Measurements from ENCODE around the gene USE1. TPM values are rescaled to one million over a fixed set of nuclear protein-coding genes. Genes with fewer than 3 reads are reported as not detected.

The USE1 gene
- total RNA-seq, 4 donors from 2014 or later = 18.3 to 30.7 (median 24.5) TPM

- Histone ChIP-seq H3K27me3 (no peaks in the 10 kb centered on the region), H3K4me3 (no peak overlapping the region), H3K27ac (peak overlapping the region in 3 of 4 donors; percentile 72 to 86 (median 86)), H3K36me3 (peaks cover 0 to 8% (median 2%) of the 10 kb centered on the region in 4 donors), H3K4me1 (peaks cover 8 to 18% (median 12%) of the 10 kb centered on the region in 4 donors), H3K9me3 (no peaks in the 10 kb centered on the region)
- intact Hi-C loops (cut with DNase I; ENCODE audit: low total_unique reads) (no loop called here), in situ Hi-C loops (cut with MboI; ENCODE audit: low pct_ligation_motif_present in 1 of 4, low pct_unique_long_range_greater_than_20kb in 1 of 4, low sequenced_read_pairs in 3 of 4) (no loop called here)
- TF ChIP-seq EP300 (IDR thresholded peaks at IDR 0.05; ENCODE audit: low read depth) = no peak
- TF ChIP-seq POLR2AphosphoS5 (IDR thresholded peaks at IDR 0.05) = no peak
- no peak for TF ChIP-seq CTCF (IDR thresholded peaks at IDR 0.05)
- no peak for TF ChIP-seq POLR2A (IDR thresholded peaks at IDR 0.05)
- no peak for DNase-seq
- WGBS, 2 donors (ENCODE audit: low coverage in 1 of 2) = 86 to 90% methylated on average over 7 of the region's 7 CpGs
Observed at GRCh38 chr19:17266026-17266425, 50.9 kb downstream of the USE1 start.

GRCh38 chr19:17266589-17266974 is 51.4 kb downstream of the USE1 start:
- intact Hi-C loops (cut with DNase I; ENCODE audit: low total_unique reads) (no loop called here), in situ Hi-C loops (cut with MboI; ENCODE audit: low pct_ligation_motif_present in 1 of 4, low pct_unique_long_range_greater_than_20kb in 1 of 4, low sequenced_read_pairs in 3 of 4) (no loop called here)
- Histone ChIP-seq H3K27me3 (no peaks in the 10 kb centered on the region), H3K36me3 (peaks cover 0 to 12% (median 3%) of the 10 kb centered on the region in 4 donors), H3K4me3 (no peak overlapping the region), H3K27ac (peak overlapping the region; percentile 72 to 86 (median 84)), H3K9me3 (no peaks in the 10 kb centered on the region), H3K4me1 (peaks cover 8 to 18% (median 12%) of the 10 kb centered on the region in 4 donors)
- no peak for DNase-seq
- WGBS, 2 donors (ENCODE audit: low coverage in 1 of 2) = 72% methylated on average over 12 of the region's 12 CpGs; no CpG with 5 or more reads in 1 of the 2 donors
- TF ChIP-seq POLR2AphosphoS5 (IDR thresholded peaks at IDR 0.05) = no peak
- no peak for TF ChIP-seq CTCF (IDR thresholded peaks at IDR 0.05)
- no peak for TF ChIP-seq POLR2A (IDR thresholded peaks at IDR 0.05)
- TF ChIP-seq EP300 (IDR thresholded peaks at IDR 0.05; ENCODE audit: low read depth) = no peak

- Histone ChIP-seq H3K27ac (peak within 1 kb of the TSS; percentile 82 to 86 (median 84)), H3K27me3 (no peaks in the 10 kb centered on the region), H3K36me3 (peaks cover 0 to 13% (median 3%) of the 10 kb centered on the region in 4 donors), H3K4me1 (peaks cover 8 to 18% (median 12%) of the 10 kb centered on the region in 4 donors), H3K9me3 (no peaks in the 10 kb centered on the region), H3K4me3 (peak within 1 kb of the TSS; percentile 63 to 94 (median 82))
- WGBS, 2 donors (ENCODE audit: low coverage in 1 of 2) = 1 to 4% methylated on average over 9 to 27 of the region's 27 CpGs
- in situ Hi-C loops (cut with MboI; ENCODE audit: low pct_ligation_motif_present in 1 of 4, low pct_unique_long_range_greater_than_20kb in 1 of 4, low sequenced_read_pairs in 3 of 4) (no loop called here), intact Hi-C loops (cut with DNase I; ENCODE audit: low total_unique reads) (no loop called here)
- TF ChIP-seq EP300 (IDR thresholded peaks at IDR 0.05; ENCODE audit: low read depth) (no peak), POLR2AphosphoS5 (IDR thresholded peaks at IDR 0.05) (peak; percentile 59 to 63 (median 62)), POLR2A (IDR thresholded peaks at IDR 0.05) (peak; percentile 32)
- DNase-seq = peak; percentile 97
Observed at GRCh38 chr19:17266975-17267788, 52.0 kb downstream of the USE1 start, which contains the start of gene BABAM1. Gene BABAM1, plus strand, starts transcription at chr19:17267443. Its CDS starts 1,364 bp downstream, at chr19:17268807.

- Histone ChIP-seq H3K36me3 (peaks cover 0 to 26% (median 3%) of the 10 kb centered on the region in 4 donors), H3K4me1 (peaks cover 8 to 18% (median 12%) of the 10 kb centered on the region in 4 donors)
Observed at GRCh38 chr19:17268754-17269153, 53.6 kb downstream of the USE1 start.

More at GRCh38 chr19:17268754-17269153, 53.6 kb downstream of the USE1 start:
- no peak overlapping the region for H3K27ac ChIP-seq
- WGBS, 2 donors (ENCODE audit: low coverage in 1 of 2) = 91% methylated on average over 13 of the region's 13 CpGs; no CpG with 5 or more reads in 1 of the 2 donors
- in situ Hi-C loops (cut with MboI; ENCODE audit: low pct_ligation_motif_present in 1 of 4, low pct_unique_long_range_greater_than_20kb in 1 of 4, low sequenced_read_pairs in 3 of 4) (no loop called here), intact Hi-C loops (cut with DNase I; ENCODE audit: low total_unique reads) (no loop called here)
- H3K9me3 ChIP-seq = no peaks in the 10 kb centered on the region
- no peaks in the 10 kb centered on the region for H3K27me3 ChIP-seq
- no peak for DNase-seq
- TF ChIP-seq EP300 (IDR thresholded peaks at IDR 0.05; ENCODE audit: low read depth) = no peak
- no peak for TF ChIP-seq POLR2A (IDR thresholded peaks at IDR 0.05)
- TF ChIP-seq CTCF (IDR thresholded peaks at IDR 0.05) = no peak
- no peak for TF ChIP-seq POLR2AphosphoS5 (IDR thresholded peaks at IDR 0.05)
- no peak overlapping the region for H3K4me3 ChIP-seq

Other genes starting within 250 kb of the USE1 start
- gene CPAMD8, start 188.5 kb upstream of the USE1 start, total RNA-seq = 10 to 100 TPM in 2 of 4 donors, 1 to 10 TPM in 2; 1.4 to 20.9 (median 7.7) TPM
- 10 to 100 TPM in 2 of 4 donors, 1 to 10 TPM in 2; 4.4 to 13.8 (median 10.3) TPM for gene HAUS8, start 139.9 kb upstream of the USE1 start, total RNA-seq
- gene MYO9B, start 139.6 kb upstream of the USE1 start, total RNA-seq = 100 to 1,000 TPM; 102 to 246 (median 151) TPM
- gene OCEL1, start 10.9 kb downstream of the USE1 start, total RNA-seq = 10 to 100 TPM in 3 of 4 donors, 1 to 10 TPM in 1; 4.8 to 42.6 (median 29.9) TPM
- 100 to 1,000 TPM; 156 to 362 (median 206) TPM for gene NR2F6, start 30.6 kb downstream of the USE1 start, total RNA-seq
- 1 to 10 TPM in 1 of 4 donors, under 1 TPM in 2, not detected in 1; 0.79 to 1.2 (median 0.96) TPM for gene USHBP1, start 49.4 kb downstream of the USE1 start, total RNA-seq
- 100 to 1,000 TPM in 1 of 4 donors, 10 to 100 TPM in 3; 56.2 to 364 (median 80.2) TPM for gene BABAM1, start 52.1 kb downstream of the USE1 start, total RNA-seq
- gene ANKLE1, start 66.5 kb downstream of the USE1 start, total RNA-seq = under 1 TPM in 2 of 4 donors, not detected in 2; 0.20 to 0.48 TPM
- gene ABHD8, start 88.1 kb downstream of the USE1 start, total RNA-seq = 10 to 100 TPM in 1 of 4 donors, 1 to 10 TPM in 3; 6.0 to 14.1 (median 9.1) TPM
- gene MRPL34, start 90.5 kb downstream of the USE1 start, total RNA-seq = 100 to 1,000 TPM; 243 to 390 (median 272) TPM
- gene DDA1, start 94.2 kb downstream of the USE1 start, total RNA-seq = 10 to 100 TPM; 20.6 to 98.1 (median 22.0) TPM
- 10 to 100 TPM in 2 of 4 donors, 1 to 10 TPM in 2; 6.7 to 73.0 (median 10.3) TPM for gene ANO8, start 119.5 kb downstream of the USE1 start, total RNA-seq
- gene GTPBP3, start 122.2 kb downstream of the USE1 start, total RNA-seq = 100 to 1,000 TPM in 1 of 4 donors, 10 to 100 TPM in 3; 24.7 to 206 (median 30.5) TPM
- 10 to 100 TPM in 3 of 4 donors, 1 to 10 TPM in 1; 3.0 to 37.0 (median 19.2) TPM for gene PLVAP, start 162.0 kb downstream of the USE1 start, total RNA-seq
- gene CCDC194, start 178.8 kb downstream of the USE1 start, total RNA-seq = not detected
- gene BST2, start 190.3 kb downstream of the USE1 start, total RNA-seq = 10 to 100 TPM in 3 of 4 donors, 1 to 10 TPM in 1; 5.6 to 39.2 (median 19.9) TPM
- 10 to 100 TPM; 22.9 to 84.2 (median 83.1) TPM for gene MVB12A, start 204.7 kb downstream of the USE1 start, total RNA-seq
- under 1 TPM in 1 of 4 donors, not detected in 3; 0.48 TPM for gene TMEM221, start 233.3 kb downstream of the USE1 start, total RNA-seq
- gene NXNL1, start 245.6 kb downstream of the USE1 start, total RNA-seq = not detected

Data from transverse colon (tissue), 4 donors.